ENCODE results near the gene CAPG. TPM values are rescaled to one million over a fixed set of nuclear protein-coding genes. Genes with fewer than 3 reads are reported as not detected.
A peak's percentile ranks its signal among the peaks of the same experiment; 100 is the strongest.

Gene CAPG
- total RNA-seq, 2 experiments from 2014 or later: 282 to 288 TPM

GRCh38 chr2:85429213-85429923 is 19.2 kb upstream of the CAPG start:
- POLR2A ChIA-PET: interaction anchor here (0.8 to 3.0 kb wide), 7 partner anchors 8 to 116 kb away, joined by 3 to 21 read pairs (median 4); partner anchors contain the start of genes MAT2A and SH2D6
- H3K36me3 Mint-ChIP-seq (ENCODE audit: low read depth): no peaks in the 10 kb centered on the region
- CTCF ChIA-PET: interaction anchor here (1.1 to 3.4 kb wide), 5 partner anchors 8 to 123 kb away, joined by 3 to 20 read pairs (median 12); no protein-coding TSS in a partner anchor
- peaks cover 11% of the 10 kb centered on the region for H3K4me1 Mint-ChIP-seq (ENCODE audit: low read depth)
- no peak overlapping the region for H3K27ac Mint-ChIP-seq
- H3K4me3 Mint-ChIP-seq: no peak overlapping the region
- no peaks in the 10 kb centered on the region for H3K9me3 Mint-ChIP-seq (ENCODE audit: insufficient read depth)
- no peaks in the 10 kb centered on the region for H3K27me3 Mint-ChIP-seq (ENCODE audit: low read depth)
- ATAC-seq: no peak
- DNase-seq: no peak

- Mint-ChIP-seq H3K9me3 (ENCODE audit: insufficient read depth) (no peaks in the 10 kb centered on the region), H3K27ac (no peak overlapping the region), H3K27me3 (ENCODE audit: low read depth) (no peaks in the 10 kb centered on the region), H3K4me1 (ENCODE audit: low read depth) (peaks cover 11% of the 10 kb centered on the region), H3K4me3 (no peak overlapping the region), H3K36me3 (ENCODE audit: low read depth) (no peaks in the 10 kb centered on the region)
- ATAC-seq (no peak), DNase-seq (no peak)
- ChIA-PET CTCF (interaction anchor here (1.1 to 3.4 kb wide), 5 partner anchors 9 to 124 kb away, joined by 3 to 20 read pairs (median 12); no protein-coding TSS in a partner anchor), POLR2A (interaction anchor here (0.8 to 3.0 kb wide), 6 partner anchors 9 to 117 kb away, joined by 3 to 21 read pairs (median 4); partner anchors contain the start of genes MAT2A and SH2D6)
These were observed 18.2 kb upstream of the CAPG start for GRCh38 chr2:85428343-85428881.

DNA sequence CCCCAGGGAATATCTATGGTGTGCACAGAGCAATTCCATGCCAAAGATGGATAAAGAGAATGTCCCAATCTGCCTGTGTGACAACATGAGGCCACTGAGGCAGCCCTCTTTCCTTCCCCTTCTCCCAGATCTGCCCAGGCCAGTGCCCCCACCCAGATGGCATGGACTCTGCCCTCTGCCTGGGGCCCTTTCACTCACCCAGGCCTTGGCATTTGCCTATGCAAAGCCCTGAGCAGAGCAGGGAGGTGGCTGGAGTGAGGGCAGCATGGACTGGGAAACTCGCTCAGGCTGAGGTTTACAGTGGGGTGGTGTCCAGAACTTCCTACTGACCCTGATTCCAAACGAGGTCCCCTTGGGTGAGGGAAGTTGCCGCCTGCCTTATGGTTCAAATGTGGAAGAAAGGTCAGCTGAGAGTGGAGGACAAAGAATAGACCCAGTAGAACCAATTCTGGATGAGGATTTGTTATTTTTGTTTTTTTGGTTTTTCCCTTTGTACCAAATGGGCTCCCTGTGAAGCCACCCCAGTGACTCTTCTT is 17.2 kb upstream of the CAPG start:
- Mint-ChIP-seq H3K27ac (no peak overlapping the region), H3K27me3 (ENCODE audit: low read depth) (no peaks in the 10 kb centered on the region), H3K9me3 (ENCODE audit: insufficient read depth) (no peaks in the 10 kb centered on the region), H3K4me3 (no peak overlapping the region), H3K36me3 (ENCODE audit: low read depth) (no peaks in the 10 kb centered on the region), H3K4me1 (ENCODE audit: low read depth) (peaks cover 11% of the 10 kb centered on the region)
- POLR2A ChIA-PET: interaction anchor here (1.2 to 1.7 kb wide), 2 partner anchors 9 to 118 kb away, joined by 4 to 6 read pairs; partner anchors contain the start of gene SH2D6
- ATAC-seq (no peak), DNase-seq (no peak)
- CTCF ChIA-PET: interaction anchor here (3.1 to 3.4 kb wide), 2 partner anchors 10 to 125 kb away, joined by 12 to 20 read pairs; no protein-coding TSS in a partner anchor

DNA sequence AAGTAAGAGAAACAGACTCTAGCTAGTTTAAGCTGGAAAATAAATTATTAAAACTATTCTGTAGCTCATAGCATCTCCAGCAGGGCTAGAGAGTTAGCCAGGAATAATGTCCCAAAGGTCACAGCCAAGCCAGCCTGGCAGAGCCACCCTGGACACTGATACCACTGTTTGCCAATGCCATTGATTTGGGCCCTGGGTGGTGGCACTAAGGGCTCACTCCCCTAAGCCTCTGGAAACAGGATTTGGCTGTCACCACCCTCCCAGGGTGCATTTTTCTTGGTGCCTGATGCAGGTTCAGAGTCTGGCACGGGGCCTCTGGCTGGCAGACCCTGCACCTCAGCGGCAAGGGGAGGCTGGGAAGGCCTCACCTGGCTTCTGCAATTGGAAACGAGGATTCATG is 15.4 kb upstream of the CAPG start:
- Mint-ChIP-seq H3K27ac (no peak overlapping the region), H3K4me3 (no peak overlapping the region), H3K27me3 (ENCODE audit: low read depth) (no peaks in the 10 kb centered on the region), H3K4me1 (ENCODE audit: low read depth) (peaks cover 24% of the 10 kb centered on the region), H3K36me3 (ENCODE audit: low read depth) (no peaks in the 10 kb centered on the region), H3K9me3 (ENCODE audit: insufficient read depth) (no peaks in the 10 kb centered on the region)
- ChIA-PET POLR2A (interaction anchor here (0.6 kb wide), 1 partner anchor 60 kb away, joined by 3 read pairs; no protein-coding TSS in a partner anchor), CTCF (interaction anchor here (8.1 kb wide), 1 partner anchor 126 kb away, joined by 263 read pairs; no protein-coding TSS in a partner anchor)
- DNase-seq (no peak), ATAC-seq (no peak)

DNA sequence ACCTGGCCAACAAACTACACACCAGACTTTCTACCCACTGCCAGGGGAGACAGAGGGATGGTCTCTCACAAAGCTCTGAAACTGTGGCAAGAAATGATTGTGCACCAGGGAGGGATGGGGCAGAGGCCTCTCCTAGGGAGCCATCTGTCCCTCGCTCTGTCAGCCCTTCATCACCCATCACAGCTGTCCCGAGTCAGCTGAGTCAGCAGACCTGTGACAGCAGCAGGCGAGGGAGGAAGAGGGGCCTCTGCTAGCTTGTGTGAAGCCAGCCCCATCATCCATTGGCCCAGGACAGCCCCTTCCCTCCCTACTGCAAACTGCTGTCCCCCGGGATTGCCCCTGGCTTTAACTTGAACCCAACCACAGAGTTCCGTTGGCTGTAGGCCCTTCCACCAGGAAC is 13.4 kb upstream of the CAPG start:
- ChIA-PET POLR2A (interaction anchor here (1.0 to 2.6 kb wide), 3 partner anchors 96 to 128 kb away, joined by 3 to 9 read pairs (median 6); partner anchors contain the start of gene MAT2A), CTCF (interaction anchor here (0.7 to 8.1 kb wide), 3 partner anchors 122 to 132 kb away, joined by 3 to 263 read pairs (median 4); no protein-coding TSS in a partner anchor)
- Mint-ChIP-seq H3K9me3 (ENCODE audit: insufficient read depth) (no peaks in the 10 kb centered on the region), H3K4me1 (ENCODE audit: low read depth) (peaks cover 35% of the 10 kb centered on the region), H3K4me3 (no peak overlapping the region), H3K27ac (no peak overlapping the region), H3K27me3 (ENCODE audit: low read depth) (no peaks in the 10 kb centered on the region), H3K36me3 (ENCODE audit: low read depth) (no peaks in the 10 kb centered on the region)
- ATAC-seq: no peak
- no peak for DNase-seq

DNA sequence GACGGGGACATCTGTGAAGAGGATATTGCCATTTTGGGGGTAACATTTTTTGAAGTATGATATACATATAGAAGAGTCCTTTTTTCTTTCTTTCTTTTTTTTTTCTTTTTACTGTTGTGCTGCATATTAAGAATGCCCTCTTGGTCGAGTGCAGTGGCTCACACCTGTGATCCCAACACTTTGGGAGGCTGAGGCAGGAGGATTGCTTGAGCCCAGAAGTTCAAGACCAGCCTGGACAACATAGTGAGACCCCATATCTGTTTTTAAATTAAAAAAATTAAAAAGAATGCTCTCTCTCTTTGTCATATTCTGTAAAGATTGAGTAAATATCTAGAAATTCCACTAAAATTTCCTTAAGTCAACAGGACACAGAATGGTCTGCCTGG is 11.9 kb upstream of the CAPG start:
- ATAC-seq: no peak
- Mint-ChIP-seq H3K27me3 (ENCODE audit: low read depth) (no peaks in the 10 kb centered on the region), H3K4me3 (no peak overlapping the region), H3K9me3 (ENCODE audit: insufficient read depth) (no peaks in the 10 kb centered on the region), H3K4me1 (ENCODE audit: low read depth) (peaks cover 42% of the 10 kb centered on the region), H3K27ac (no peak overlapping the region), H3K36me3 (ENCODE audit: low read depth) (no peaks in the 10 kb centered on the region)
- POLR2A ChIA-PET: interaction anchor here (0.5 to 3.9 kb wide), 4 partner anchors 35 to 131 kb away, joined by 3 to 39 read pairs (median 6); partner anchors contain the start of gene MAT2A
- CTCF ChIA-PET: interaction anchor here (0.9 to 8.1 kb wide), 7 partner anchors 113 to 174 kb away, joined by 5 to 263 read pairs (median 22); partner anchors contain the start of genes GGCX, MAT2A and RNF181
- no peak for DNase-seq

- no peak overlapping the region for H3K4me3 Mint-ChIP-seq
These were observed 11.3 kb upstream of the CAPG start for GRCh38 chr2:85421260-85422071.

DNA sequence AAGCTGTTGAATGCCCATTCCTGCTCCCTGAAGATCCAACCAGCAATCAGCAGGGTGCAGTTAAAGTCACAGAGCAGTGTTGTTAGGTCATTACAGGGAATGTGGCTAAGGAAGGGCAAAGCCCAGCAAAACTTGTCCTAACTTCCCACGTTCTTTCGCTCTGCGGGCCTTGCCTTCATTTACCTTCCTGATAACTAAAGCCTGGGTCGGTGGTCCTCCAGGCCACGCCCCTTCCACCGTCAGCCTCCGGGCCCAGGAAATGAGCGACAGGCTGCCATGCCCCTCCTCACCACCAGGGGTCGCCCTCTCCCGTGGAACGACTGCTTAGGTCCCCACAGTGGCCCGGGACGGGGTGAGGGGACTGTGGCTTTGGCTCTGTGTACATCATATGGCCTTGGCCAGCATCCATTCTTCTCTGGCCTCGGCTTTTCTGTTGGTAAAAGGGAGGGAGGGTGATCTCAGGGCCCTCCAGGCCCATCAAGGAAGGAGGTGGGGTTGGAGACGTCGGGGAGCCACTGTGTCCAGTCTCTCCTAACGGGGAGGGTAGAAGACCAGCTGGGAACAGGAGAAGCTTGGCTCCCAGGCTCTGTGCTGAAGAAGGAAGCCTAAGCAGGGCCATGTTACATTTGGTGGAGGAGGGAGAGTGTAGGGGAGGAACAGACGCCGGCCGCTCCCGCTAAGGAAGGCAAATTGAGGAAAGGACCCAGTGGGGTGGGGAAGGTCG is 10.5 kb upstream of the CAPG start:
- peak overlapping the region; percentile 89 for H3K27ac Mint-ChIP-seq
- ChIA-PET CTCF (interaction anchor here (0.6 to 8.1 kb wide), 30 partner anchors 8 to 224 kb away, joined by 3 to 263 read pairs (median 6); partner anchors contain the start of genes GGCX, MAT2A, RNF181 and TMEM150A), POLR2A (interaction anchor here (0.6 to 3.9 kb wide), 11 partner anchors 10 to 132 kb away, joined by 3 to 61 read pairs (median 5); partner anchors contain the start of genes MAT2A and TGOLN2)
- ATAC-seq: peak; percentile 69
- no peaks in the 10 kb centered on the region for H3K9me3 Mint-ChIP-seq (ENCODE audit: insufficient read depth)
- H3K4me1 Mint-ChIP-seq (ENCODE audit: low read depth): peaks cover 42% of the 10 kb centered on the region
- DNase-seq: peak; percentile 92
- no peaks in the 10 kb centered on the region for H3K36me3 Mint-ChIP-seq (ENCODE audit: low read depth)
- peak overlapping the region; percentile 69 for H3K4me3 Mint-ChIP-seq
- H3K27me3 Mint-ChIP-seq (ENCODE audit: low read depth): no peaks in the 10 kb centered on the region

More at GRCh38 chr2:85421260-85422071, 11.3 kb upstream of the CAPG start:
- ATAC-seq (no peak), DNase-seq (no peak)
- Mint-ChIP-seq H3K27me3 (ENCODE audit: low read depth) (no peaks in the 10 kb centered on the region), H3K9me3 (ENCODE audit: insufficient read depth) (no peaks in the 10 kb centered on the region), H3K27ac (peak overlapping the region; percentile 89), H3K4me1 (ENCODE audit: low read depth) (peaks cover 42% of the 10 kb centered on the region), H3K36me3 (ENCODE audit: low read depth) (no peaks in the 10 kb centered on the region)
- POLR2A ChIA-PET: interaction anchor here (0.5 to 3.9 kb wide), 6 partner anchors 16 to 131 kb away, joined by 3 to 39 read pairs (median 3); partner anchors contain the start of gene MAT2A
- CTCF ChIA-PET: interaction anchor here (0.6 to 8.1 kb wide), 18 partner anchors 8 to 207 kb away, joined by 3 to 263 read pairs (median 4); partner anchors contain the start of genes GGCX, MAT2A, RNF181 and TMEM150A

- ChIA-PET POLR2A (interaction anchor here (0.6 to 3.9 kb wide), 18 partner anchors 8 to 141 kb away, joined by 3 to 61 read pairs (median 4); partner anchors contain the start of genes MAT2A, RETSAT and TGOLN2), CTCF (interaction anchor here (0.6 to 8.1 kb wide), 26 partner anchors 10 to 493 kb away, joined by 3 to 263 read pairs (median 6); partner anchors contain the start of genes GGCX, MAT2A and VAMP5)
- peaks cover 55% of the 10 kb centered on the region for H3K4me1 Mint-ChIP-seq (ENCODE audit: low read depth)
- H3K36me3 Mint-ChIP-seq (ENCODE audit: low read depth): no peaks in the 10 kb centered on the region
- ATAC-seq (peak; percentile 3), DNase-seq (no peak)
- H3K27me3 Mint-ChIP-seq (ENCODE audit: low read depth): no peaks in the 10 kb centered on the region
- H3K9me3 Mint-ChIP-seq (ENCODE audit: insufficient read depth): no peaks in the 10 kb centered on the region
- H3K27ac Mint-ChIP-seq: peak overlapping the region; percentile 99
- H3K4me3 Mint-ChIP-seq: peak overlapping the region; percentile 93
These were observed 9.0 kb upstream of the CAPG start for GRCh38 chr2:85419009-85419675.
